GM19324 (cell line): ENCODE results near the gene PARVB.
"Not testable (repeated sequence)": the region's sequence is repeated elsewhere in the genome, so short reads cannot be mapped to it uniquely, and the experiment has no call there.

ENCODE experiments used
- ATAC-seq: cut with Tn5 transposase; IDR thresholded peaks from one replicate; pipeline ENCODE4 v1.9.1; 2021; ENCODE audit warnings: mild to moderate bottlenecking, moderate library complexity; ENCODE audit not compliant: unreplicated experiment, low FRiP score

PARVB gene

DNA sequence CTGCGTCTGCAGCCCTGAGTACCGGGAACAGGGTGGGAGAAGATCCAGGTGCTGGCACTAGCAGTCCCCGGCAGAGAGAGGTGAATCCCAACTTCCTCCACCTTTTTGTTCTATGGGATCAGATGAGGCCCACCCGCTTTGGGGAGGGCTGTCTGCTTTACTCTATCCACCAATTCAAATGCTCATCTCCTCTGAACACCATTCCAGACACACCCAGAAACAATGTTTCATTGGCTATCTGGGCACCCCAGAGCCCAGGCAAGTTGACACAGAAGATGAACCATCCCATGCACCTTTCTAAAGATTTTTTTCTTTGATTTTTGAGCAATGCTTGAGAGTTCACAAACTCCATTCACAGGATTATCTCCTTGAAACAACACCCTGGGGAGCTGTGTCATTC, 78.0 kb downstream of the PARVB start:
- ATAC-seq = no peak

DNA sequence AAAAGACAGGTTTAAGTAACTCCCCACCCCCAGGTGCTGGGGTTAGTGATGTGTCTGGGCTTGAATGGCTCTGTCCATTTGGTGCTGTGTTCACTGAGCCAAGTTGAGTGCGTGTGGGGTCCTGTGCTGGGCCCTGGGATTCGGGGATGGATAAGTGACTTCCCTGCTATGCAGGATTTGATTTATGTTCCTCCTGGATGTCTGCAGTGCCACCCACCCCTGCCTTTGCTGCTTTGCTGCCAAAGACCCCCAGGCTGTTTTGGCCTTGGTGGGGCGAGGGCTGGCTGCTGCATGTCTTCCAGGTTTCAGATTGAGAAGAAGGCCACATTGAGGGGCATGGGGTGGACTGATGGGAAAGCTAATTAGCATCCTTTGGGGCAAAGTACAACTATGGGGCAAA, 78.8 kb downstream of the PARVB start:
- ATAC-seq = no peak

DNA sequence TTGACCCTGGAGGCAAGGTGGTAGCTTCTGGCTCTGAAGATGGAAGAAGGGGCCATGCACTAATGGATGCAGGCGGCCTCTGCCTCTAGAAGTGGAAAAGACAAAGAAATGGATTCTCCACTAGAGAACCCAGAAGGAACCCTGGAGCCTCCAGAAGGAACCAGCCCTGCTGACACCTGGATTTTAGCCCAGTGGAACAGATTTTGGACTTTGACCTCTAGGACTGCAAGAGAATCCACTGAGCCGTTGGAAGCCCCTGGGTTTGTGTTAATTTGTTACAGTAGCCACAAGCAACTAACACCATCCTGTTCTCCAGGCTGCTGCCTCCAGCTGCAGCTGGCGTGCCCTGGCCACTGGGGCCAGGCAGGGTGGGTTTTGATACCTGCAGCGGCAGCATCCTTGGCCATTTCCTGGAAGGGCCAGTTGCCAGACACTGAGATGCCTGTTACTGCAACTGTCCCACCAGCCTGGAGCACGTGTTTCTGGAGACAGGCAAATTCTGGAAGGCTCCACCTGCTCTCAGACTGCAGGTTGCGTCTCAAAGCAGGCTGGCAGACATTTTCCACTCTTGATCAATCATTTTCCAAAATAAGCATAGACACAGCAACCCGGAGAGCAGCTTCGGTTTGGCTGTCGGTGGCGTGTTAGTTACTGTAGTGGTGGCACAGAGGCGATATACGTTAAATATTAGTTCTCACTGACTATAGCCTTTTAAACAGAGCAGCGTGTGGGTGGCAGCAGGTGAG, 79.8 kb downstream of the PARVB start:
- ATAC-seq = no peak

DNA sequence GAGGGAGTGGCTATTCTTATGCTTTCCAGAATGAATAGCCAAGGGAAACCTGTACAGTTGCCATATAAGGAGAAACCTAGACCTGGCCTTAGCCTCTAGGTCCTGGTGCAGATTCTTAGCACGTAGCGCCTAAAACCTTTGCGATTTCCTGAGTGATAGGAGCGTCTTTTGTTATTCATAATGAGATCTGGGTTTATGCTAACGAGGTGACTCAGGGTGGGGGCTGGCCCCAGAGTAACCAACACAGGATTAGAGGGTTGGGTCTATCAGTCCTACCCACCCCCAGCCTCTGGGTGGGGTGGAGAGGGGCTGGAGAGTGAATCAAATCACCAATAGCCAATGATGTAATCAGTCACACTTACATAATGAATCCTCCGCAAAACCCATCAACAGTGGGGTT, 83.2 kb downstream of the PARVB start:
- ATAC-seq = no peak

DNA sequence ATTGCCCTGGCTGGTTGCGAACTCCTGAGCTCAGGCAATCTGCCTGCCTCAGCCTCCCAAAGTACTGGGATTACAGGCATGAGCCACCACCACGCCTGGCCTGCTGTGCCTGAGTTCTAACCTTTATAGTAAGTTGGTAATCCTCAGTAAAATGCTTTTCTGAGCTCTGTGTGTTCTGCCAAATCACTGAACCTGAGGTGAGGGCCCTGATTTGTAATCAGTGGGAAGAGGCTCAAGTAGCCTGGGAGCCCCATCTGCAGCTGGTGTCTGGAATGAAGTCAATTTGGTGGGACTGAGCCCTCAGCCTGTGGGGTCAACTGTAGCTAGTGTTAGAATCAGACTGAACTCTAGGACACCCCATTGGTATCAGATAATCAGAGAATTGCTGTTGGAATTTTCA, 84.0 kb downstream of the PARVB start:
- ATAC-seq = no peak

DNA sequence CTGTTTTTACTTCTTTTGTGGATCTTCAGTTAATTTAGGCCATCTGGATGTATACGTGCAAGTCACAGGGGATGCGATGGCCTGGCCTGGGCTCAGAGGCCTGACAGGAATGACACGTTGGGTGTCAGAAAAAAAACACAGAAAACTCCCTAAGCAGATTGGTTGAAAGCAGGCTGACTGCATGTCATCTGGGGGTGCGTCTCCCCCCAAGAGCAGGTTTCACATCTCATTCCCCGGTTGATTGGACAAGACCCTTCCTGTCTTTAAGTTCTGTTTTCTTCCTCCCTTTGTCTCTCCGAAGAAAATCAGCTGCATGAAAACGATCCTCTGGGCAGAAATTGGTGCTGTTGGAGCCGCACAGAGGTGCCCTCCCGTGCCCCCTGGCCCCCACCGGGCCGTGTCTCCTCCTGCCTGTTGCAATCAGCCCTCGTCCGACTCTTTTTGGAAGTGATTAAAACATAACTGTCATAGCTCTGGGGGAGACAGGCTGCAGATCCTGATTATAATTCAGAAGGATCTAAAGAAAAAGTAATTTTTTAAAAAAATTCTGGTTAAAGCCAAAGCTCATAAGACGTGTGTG, 84.8 kb downstream of the PARVB start:
- ATAC-seq = no peak

DNA sequence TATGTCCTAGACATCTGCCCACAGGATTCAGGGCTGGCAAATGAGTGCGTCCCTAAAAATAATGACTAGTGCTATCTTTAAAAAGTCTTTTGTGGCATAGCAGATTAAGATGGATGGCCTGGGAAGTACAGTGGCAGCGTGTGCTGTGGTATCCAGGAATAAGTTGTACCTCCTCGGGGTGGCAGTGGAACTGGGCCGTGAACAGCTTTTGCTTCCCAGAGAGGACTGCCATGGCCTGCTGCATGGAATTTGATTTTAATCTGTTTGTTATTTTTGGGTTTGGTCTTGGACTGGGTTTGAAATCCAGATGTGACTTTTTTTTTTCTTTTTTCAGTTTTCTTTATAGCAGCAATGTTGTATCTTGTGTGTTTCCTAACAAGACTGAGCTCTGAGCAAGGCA, 85.3 kb downstream of the PARVB start:
- no peak for ATAC-seq

DNA sequence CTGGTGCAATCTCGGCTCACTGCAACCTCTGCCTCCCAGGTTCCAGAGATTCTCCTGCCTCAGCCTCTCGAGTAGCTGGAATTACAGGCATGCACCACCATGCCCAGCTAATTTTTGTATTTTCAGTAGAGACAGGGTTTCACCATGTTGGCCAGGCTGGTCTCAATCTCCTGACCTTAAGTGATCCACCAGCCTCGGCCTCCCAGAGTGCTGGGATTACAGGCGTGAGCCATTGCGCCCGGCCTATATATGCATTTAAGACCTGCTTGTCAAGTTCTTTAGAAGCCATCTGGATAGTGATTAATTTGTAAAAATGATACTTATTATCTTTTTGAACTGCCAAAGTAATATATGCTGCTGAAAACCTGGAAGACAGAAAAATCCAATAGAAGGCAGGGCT, 86.6 kb downstream of the PARVB start:
- ATAC-seq = not testable (repeated sequence)

DNA sequence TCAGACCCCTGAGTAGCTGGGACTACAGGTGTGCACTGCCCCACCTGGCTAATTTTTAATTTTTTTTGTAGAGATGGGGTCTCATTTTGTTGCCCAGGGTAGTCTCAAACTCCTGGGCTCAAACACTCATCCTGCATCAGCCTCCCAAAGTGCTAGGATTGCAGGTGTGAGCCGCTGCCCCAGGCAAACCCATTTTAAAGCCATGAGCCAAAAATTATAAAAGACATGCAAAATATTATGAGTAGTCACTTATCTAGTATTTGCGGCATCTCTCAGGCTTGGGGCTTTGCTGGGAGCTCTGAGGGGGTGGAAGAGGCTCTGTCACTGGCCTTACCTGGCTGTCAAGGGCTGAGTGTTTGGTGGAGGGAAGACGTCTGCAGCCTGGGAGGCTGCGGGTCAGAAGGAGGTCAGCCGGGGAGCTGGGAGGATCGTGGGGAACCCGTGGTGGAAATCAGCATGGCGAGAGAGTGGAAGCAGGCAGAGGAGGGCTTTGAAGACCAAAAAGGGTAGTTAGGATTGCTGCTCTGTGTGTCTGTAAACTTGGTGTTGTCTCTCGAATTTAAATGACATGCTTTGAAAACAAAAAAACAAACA, 87.6 kb downstream of the PARVB start:
- ATAC-seq = no peak

DNA sequence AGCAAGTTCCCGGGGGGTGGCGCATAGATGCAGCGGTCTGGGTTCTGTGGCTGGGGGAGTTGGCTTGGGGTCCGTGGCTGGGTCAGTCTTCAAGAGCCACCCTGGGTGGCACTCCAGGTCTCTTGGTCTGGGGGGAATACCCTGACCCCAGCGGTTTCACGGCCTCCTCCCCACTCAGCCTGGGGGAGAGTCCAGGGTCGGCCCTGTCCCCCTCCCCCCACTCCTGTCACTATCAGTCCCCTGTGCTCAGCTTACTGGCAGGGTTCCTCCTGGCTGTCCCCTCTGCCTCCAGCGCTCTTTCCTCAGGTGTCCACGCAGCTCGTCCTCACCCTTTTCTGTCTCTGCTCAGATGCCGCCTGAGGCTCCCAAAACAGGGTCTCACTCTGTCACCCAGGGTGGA, 88.1 kb downstream of the PARVB start:
- no peak for ATAC-seq

DNA sequence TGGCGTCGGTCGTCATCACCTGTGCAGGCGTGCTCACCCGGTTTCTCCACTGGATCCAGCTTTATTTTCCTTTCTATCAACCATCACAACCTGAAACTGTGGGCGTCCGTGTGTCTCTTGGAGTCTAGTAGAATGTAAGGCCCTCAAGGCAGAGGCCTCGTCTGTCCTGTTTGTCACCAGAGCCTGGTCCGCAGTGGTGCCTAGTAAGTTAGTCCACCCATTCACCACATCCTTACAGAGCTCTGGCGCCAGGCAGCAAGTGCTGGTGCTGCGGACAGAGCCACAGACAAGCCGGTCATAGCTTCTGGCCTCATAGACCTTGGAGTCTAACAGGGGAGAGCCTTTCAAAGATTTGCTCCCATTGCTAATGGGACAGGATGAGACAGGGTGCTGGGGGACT, 92.2 kb downstream of the PARVB start:
- no peak for ATAC-seq

DNA sequence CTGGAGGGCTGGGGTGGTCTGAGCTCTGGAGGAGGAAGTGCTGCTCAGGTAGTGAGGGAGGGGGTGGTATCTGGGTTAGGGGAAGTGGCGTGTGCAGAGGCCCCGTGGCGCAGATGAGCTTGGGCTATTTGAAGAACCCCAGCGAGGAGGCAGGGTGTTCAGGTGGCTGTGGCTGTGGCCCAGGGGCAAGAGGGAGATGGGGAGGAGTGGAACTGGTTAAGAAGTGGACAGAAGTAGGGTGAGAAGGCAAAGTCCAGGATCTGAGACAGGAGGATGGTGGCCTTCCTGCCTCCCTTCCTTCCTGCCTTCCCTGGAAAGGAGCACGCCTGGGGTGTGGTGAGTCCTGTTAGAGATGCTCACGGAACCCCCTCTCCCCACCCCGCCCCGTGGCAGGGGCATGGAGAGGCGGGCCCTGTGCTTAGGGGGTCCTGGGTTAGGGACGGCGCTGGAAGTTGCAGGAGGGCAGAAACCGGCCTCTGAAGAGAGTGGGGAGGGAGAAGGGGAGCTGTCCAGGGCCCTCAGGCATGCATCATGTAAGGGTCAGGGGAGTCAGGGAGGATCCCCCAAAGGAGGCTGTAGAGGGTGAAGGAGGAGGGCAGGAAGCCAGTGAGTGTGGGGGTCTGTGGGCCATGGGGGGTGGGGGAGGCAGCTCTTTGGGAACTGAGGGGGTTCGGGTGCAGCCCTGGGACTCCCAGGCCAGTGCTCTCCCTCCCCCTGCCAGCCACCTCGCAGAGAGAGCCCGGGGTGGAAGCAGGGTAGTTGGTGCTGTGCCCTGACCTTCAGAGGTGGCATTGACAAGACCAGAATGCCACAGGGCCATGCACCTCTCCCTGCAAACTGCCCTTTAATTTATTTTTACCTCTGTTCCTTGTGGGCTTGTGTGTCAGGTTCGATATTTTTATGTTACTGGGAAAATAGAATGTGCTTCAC, 92.9 kb downstream of the PARVB start:
- no peak for ATAC-seq

DNA sequence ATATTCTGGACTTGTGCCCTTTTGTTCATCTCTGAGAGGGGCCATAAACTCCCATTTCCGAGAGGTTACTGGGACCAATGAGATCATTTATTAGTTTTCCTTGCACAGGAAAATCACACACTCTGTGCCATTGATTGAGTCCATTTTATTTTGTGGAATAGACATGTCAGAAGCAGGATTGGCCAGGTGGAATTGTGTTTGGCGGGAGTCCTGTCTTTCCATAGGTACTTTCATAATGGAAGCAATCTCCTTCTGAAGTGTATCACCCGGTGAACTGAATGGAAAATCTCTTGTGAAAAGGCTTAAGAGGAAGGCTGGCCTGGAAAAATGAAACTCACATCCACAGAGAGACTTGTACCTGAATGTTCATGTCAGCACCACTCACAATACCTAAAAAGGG, 93.6 kb downstream of the PARVB start:
- ATAC-seq = no peak

DNA sequence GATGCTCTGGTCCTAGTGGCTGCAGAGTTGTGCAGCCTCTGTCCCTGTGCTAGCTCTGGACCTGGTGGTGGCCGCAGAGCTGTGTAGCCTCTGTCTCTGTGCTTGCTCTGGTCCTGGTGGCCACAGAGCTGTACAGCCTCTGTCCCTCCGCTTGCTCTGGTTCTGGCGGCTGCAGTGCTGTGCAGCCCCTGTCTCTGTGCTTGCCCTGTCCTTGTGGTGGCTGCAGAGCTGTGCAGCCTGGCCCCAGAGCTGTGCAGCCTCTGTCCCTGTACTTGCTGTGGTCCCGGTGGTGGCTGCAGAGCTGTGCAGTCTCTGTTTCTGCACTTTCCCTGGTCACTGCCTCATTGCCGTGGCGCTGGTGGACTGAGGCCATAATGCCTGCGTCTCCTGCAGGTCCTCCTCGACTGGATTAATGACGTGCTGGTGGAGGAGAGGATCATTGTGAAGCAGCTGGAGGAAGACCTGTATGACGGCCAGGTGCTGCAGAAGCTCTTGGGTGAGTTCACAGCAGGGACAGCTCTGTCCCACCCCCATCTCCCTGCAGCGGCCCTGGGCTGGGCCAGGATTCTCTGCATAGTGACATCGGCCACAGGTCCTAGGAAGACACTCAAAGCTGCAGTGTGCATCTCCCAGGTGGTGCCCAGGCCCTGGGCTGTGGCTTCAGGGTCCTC, 94.7 kb downstream of the PARVB start:
- ATAC-seq = no peak

DNA sequence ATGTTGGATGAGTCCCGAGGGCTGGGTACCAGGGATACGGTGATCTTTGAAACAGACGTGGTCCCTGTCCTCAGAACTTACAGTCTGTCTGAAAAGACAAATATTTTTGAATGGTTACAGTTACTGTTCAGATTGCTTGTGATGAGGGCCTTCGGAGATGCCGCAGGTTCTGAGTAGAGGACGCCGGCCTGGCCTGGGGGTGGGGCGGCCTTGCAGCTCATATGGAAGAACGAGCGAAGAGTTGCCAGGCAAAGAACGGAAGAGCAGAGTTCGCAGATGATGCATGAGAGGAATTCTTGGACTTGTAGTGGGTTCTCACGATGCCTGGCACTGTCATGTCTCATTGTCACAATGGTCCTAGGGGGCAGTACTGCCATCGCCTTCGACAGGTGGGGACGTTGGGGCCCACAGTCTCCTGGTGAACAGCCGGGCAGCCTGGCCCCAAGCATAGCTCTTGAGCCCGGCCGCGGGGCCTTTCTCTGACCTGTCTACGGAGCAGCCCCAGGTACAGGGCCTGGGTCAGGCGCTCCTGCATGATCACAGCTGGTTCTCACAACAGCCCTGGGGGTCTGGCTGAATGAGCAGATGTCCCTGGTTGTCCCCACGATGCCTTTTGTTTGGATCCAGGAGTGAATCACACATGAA, 95.7 kb downstream of the PARVB start:
- ATAC-seq = no peak

DNA sequence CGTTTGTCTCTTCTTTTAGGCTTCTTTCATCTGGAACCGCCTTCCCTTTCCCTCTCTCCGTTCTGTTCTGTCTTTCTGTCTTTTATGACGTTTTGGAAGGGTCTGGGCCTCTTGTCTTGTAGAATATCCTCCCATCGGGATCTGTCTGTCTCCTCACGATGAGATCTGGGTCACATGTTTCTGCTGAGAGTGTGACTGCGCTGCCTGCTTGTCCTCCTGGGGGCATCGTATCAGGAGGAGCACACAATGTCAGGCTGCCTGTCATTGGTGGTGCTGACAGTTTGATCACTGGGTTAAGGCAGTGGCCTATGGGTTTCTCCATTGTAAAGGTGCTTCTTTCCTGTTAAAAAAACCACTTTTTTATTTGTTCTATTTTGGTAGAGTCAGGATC, 96.2 kb downstream of the PARVB start:
- no peak for ATAC-seq

DNA sequence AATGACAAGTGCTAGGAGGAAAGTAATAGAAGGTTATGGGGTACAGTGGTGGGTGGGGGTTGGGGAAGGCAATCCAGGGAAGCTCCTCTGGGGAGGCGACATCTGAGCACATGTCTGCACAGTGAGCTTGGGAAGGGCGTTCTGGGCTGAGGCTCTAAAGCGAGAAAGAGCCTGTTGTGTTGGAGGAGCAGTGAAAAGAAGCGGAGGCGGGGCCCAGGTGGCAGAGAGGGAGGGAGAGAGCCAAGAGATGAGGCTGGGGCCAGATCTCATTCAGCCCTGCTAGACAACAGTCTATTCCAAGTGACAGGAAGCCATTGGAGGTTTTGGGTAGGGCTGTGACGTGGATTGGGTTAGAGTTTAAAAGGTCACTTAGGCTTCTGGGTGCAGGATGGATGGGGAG, 101.3 kb downstream of the PARVB start:
- ATAC-seq = no peak

DNA sequence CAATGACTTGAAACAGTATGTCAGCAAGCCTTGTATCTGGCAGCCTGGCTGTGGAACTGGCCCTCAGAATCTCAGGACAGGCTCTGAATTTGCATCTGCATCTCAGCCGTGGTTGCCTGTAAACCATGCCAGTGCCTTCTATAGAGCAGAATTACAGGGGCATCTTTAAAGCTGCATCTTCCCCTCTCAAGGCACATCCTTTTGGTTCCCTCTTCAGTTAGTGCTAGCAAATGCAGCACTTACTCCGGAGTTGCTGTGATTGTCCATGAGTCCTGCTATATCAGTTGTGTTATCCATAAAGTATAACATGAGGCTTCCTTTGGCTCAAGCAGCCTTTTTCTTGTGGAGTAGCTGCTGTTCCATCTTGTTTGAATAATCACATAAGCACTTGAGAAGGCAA, 102.7 kb downstream of the PARVB start:
- no peak for ATAC-seq

DNA sequence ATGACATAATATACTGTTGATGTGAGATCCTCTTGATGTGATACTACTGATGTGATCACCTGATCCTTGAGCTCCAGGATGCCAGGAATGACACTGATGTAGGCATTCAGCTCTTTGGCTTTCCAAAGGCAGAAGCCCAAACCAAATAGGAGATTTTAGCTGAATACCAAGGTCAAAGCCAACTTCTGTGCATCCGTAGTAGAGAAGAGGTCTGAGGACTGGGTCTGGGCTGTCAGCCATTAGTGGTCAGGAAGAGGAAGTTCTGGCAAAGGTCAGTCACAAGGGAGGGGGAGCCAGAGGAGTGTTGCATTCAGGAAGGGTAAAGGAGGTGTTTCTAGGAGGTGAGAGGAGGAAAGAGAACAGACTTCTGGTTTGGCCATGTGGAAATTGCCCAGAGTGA, 103.3 kb downstream of the PARVB start:
- no peak for ATAC-seq

DNA sequence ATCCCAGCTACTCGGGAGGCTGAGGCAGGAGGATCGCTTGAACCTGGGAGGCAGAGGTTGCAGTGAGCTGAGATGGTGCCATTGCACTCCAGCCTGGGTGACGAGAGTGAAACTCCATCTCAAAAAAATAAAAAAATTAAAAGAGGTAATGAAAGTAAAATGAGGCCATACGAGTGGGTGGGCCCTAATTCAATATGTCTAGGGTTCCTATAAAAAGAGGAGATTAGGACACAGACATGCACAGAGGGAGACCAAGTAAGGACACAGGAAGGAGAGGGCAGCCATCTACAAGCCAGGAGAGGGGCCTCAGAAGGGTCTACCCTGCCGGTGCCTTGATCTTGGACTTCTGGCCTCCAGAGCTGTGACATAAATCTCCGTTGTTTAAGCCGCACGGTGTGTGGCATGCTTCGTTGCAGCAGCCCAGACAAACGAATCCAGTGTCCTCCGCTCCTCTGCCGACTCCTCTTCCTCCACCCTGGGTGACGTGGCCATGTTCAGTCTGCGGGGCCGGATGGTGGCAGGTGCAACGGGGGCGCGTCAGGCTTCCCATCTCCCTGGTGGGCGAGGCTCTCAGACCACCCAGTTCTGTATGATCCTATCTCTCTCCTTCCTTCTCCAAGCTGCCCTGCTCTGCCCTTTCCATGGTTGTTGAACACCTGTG, 105.0 kb downstream of the PARVB start:
- ATAC-seq = no peak
